Activated CD4-positive, alpha-beta T cell treated with anti-CD3 and anti-CD28 coated beads for 36 hours (primary cell): ENCODE measurements around the gene CAMTA1. TPM values are rescaled to one million over a fixed set of nuclear protein-coding genes. Genes with fewer than 3 reads are reported as not detected.
"Not testable (repeated sequence)": the region's sequence is repeated elsewhere in the genome, so short reads cannot be mapped to it uniquely, and the experiment has no call there.

ENCODE experiments used
- ATAC-seq: fragments of 200-7000 bp; cut with Tn5 transposase; one replicate; pipeline ENCODE4 v1.10.0; 2021; ENCODE audit warnings: mild to moderate bottlenecking, moderate library complexity
- CTCF ChIA-PET: fragments of 350-600 bp; sonication (Branson Sonifier 250); formaldehyde crosslinking; loops from one replicate; lab custom pipeline; 2021; ENCODE audit warnings: antibody characterized with exemption; lab: Charles Lee
- POLR2A ChIA-PET: fragments of 350-600 bp; sonication (Branson Sonifier 250); formaldehyde crosslinking; loops from one replicate; lab custom pipeline; 2021; ENCODE audit warnings: antibody characterized with exemption, inconsistent platforms; lab: Charles Lee
- DNase-seq: peaks from one replicate; pipeline ENCODE4 v3.0.0-alpha.2; 2020
- H3K27ac Mint-ChIP-seq: one replicate; pipeline ENCODE4 v1.8.0; 2021; ENCODE audit warnings: mixed read lengths
- H3K27me3 Mint-ChIP-seq: one replicate; pipeline ENCODE4 v1.8.0; 2021; ENCODE audit warnings: mixed read lengths
- H3K36me3 Mint-ChIP-seq: one replicate; pipeline ENCODE4 v1.8.0; 2021; ENCODE audit warnings: low read depth, mixed read lengths
- H3K4me1 Mint-ChIP-seq: one replicate; pipeline ENCODE4 v1.8.0; 2021; ENCODE audit warnings: mixed read lengths
- H3K4me3 Mint-ChIP-seq: one replicate; pipeline ENCODE4 v1.8.0; 2021; ENCODE audit warnings: mild to moderate bottlenecking, moderate library complexity, mixed read lengths
- H3K9me3 Mint-ChIP-seq: one replicate; pipeline ENCODE4 v1.8.0; 2021; ENCODE audit warnings: low read depth, mixed read lengths
- intact Hi-C, 2 experiments: fragments of 100-400 bp; cut with DNase I in 1 of 2; cut with micrococcal nuclease in 1 of 2; formaldehyde crosslinking; loops; one replicate each; pipeline versions ENCODE4 v1.14.2 to v1.15.1; 2022 to 2024; cut with DNase I, micrococcal nuclease
- total RNA-seq, 2 experiments: library from RNA; stranded (reverse); gene quantifications; one replicate each; pipeline ENCODE4 v1.2.3, GENCODE V29; 2021

The CAMTA1 gene
- total RNA-seq, 2 experiments from 2014 or later = 62.3 to 76.7 TPM

GRCh38 chr1:7120863-7121621 lies 335.8 kb downstream of the CAMTA1 start:
- no peak for ATAC-seq
- CTCF ChIA-PET = interaction anchor here (1.0 kb wide), 1 partner anchor 79 kb away, joined by 3 read pairs; no protein-coding TSS in a partner anchor
- intact Hi-C loops = no loop called here
- POLR2A ChIA-PET = no interaction called here
- H3K4me3 Mint-ChIP-seq = no peak overlapping the region
- H3K27ac Mint-ChIP-seq = no peak overlapping the region
- no peak for DNase-seq
- H3K9me3 Mint-ChIP-seq = peaks cover under 1% of the 10 kb centered on the region
- peaks cover 4% of the 10 kb centered on the region for H3K27me3 Mint-ChIP-seq
- no peaks in the 10 kb centered on the region for H3K36me3 Mint-ChIP-seq
- no peaks in the 10 kb centered on the region for H3K4me1 Mint-ChIP-seq

GRCh38 chr1:7121622-7121988 lies 336.4 kb downstream of the CAMTA1 start:
- Mint-ChIP-seq H3K4me3 (no peak overlapping the region), H3K27ac (no peak overlapping the region), H3K36me3 (no peaks in the 10 kb centered on the region), H3K4me1 (no peaks in the 10 kb centered on the region), H3K9me3 (no peaks in the 10 kb centered on the region), H3K27me3 (peaks cover 4% of the 10 kb centered on the region)
- ChIA-PET CTCF (interaction anchor here (1.0 kb wide), 1 partner anchor 79 kb away, joined by 3 read pairs; no protein-coding TSS in a partner anchor), POLR2A (no interaction called here)
- ATAC-seq = no peak
- intact Hi-C loops = no loop called here
- DNase-seq = no peak

- no peak for DNase-seq
- no peaks in the 10 kb centered on the region for H3K4me1 Mint-ChIP-seq
- H3K27ac Mint-ChIP-seq = no peak overlapping the region
- POLR2A ChIA-PET = no interaction called here
- intact Hi-C loops = no loop called here
- peaks cover 6% of the 10 kb centered on the region for H3K27me3 Mint-ChIP-seq
- ATAC-seq = no peak
- CTCF ChIA-PET = no interaction called here
- H3K36me3 Mint-ChIP-seq = no peaks in the 10 kb centered on the region
- no peaks in the 10 kb centered on the region for H3K9me3 Mint-ChIP-seq
- no peak overlapping the region for H3K4me3 Mint-ChIP-seq
Measured at GRCh38 chr1:7127322-7128075, 342.2 kb downstream of the CAMTA1 start.

- no peaks in the 10 kb centered on the region for H3K36me3 Mint-ChIP-seq
- intact Hi-C loops = no loop called here
- H3K9me3 Mint-ChIP-seq = no peaks in the 10 kb centered on the region
- H3K27me3 Mint-ChIP-seq = peaks cover 6% of the 10 kb centered on the region
- no peak overlapping the region for H3K27ac Mint-ChIP-seq
- H3K4me3 Mint-ChIP-seq = no peak overlapping the region
- DNase-seq = no peak
- CTCF ChIA-PET = no interaction called here
- no peaks in the 10 kb centered on the region for H3K4me1 Mint-ChIP-seq
- no peak for ATAC-seq
- POLR2A ChIA-PET = no interaction called here
Measured at GRCh38 chr1:7128293-7128692, 343.0 kb downstream of the CAMTA1 start.

- ChIA-PET CTCF (no interaction called here), POLR2A (no interaction called here)
- H3K4me1 Mint-ChIP-seq = no peaks in the 10 kb centered on the region
Measured at GRCh38 chr1:7130127-7130526, 344.9 kb downstream of the CAMTA1 start.

GRCh38 chr1:7135493-7135892 lies 350.2 kb downstream of the CAMTA1 start:
- POLR2A ChIA-PET = no interaction called here
- no peaks in the 10 kb centered on the region for H3K36me3 Mint-ChIP-seq
- H3K9me3 Mint-ChIP-seq = no peaks in the 10 kb centered on the region
- H3K27me3 Mint-ChIP-seq = peaks cover 20% of the 10 kb centered on the region
- DNase-seq = no peak
- no peak overlapping the region for H3K4me3 Mint-ChIP-seq
- no peak for ATAC-seq
- intact Hi-C loops = no loop called here
- H3K4me1 Mint-ChIP-seq = no peaks in the 10 kb centered on the region
- H3K27ac Mint-ChIP-seq = no peak overlapping the region
- CTCF ChIA-PET = no interaction called here

More at GRCh38 chr1:7130127-7130526, 344.9 kb downstream of the CAMTA1 start:
- no peak for DNase-seq
- Mint-ChIP-seq H3K4me3 (no peak overlapping the region), H3K27ac (no peak overlapping the region), H3K27me3 (peaks cover 6% of the 10 kb centered on the region), H3K9me3 (no peaks in the 10 kb centered on the region), H3K36me3 (no peaks in the 10 kb centered on the region)
- intact Hi-C loops = no loop called here
- ATAC-seq = no peak

GRCh38 chr1:7136166-7136953 lies 351.1 kb downstream of the CAMTA1 start:
- ChIA-PET CTCF (no interaction called here), POLR2A (no interaction called here)
- DNase-seq (no peak), ATAC-seq (no peak)
- H3K36me3 Mint-ChIP-seq = no peaks in the 10 kb centered on the region
- no peak overlapping the region for H3K27ac Mint-ChIP-seq
- H3K4me3 Mint-ChIP-seq = no peak overlapping the region
- peaks cover 18% of the 10 kb centered on the region for H3K27me3 Mint-ChIP-seq
- intact Hi-C loops = no loop called here
- H3K9me3 Mint-ChIP-seq = no peaks in the 10 kb centered on the region
- H3K4me1 Mint-ChIP-seq = no peaks in the 10 kb centered on the region

GRCh38 chr1:7140251-7140650 lies 355.0 kb downstream of the CAMTA1 start:
- ChIA-PET POLR2A (no interaction called here), CTCF (no interaction called here)
- intact Hi-C loops = no loop called here
- Mint-ChIP-seq H3K27ac (no peak overlapping the region), H3K27me3 (peaks cover 17% of the 10 kb centered on the region), H3K9me3 (no peaks in the 10 kb centered on the region), H3K36me3 (no peaks in the 10 kb centered on the region), H3K4me1 (no peaks in the 10 kb centered on the region), H3K4me3 (no peak overlapping the region)
- ATAC-seq (no peak), DNase-seq (no peak)

- H3K27me3 Mint-ChIP-seq = no peaks in the 10 kb centered on the region
- intact Hi-C loops = no loop called here
- H3K4me3 Mint-ChIP-seq = no peak overlapping the region
- no peaks in the 10 kb centered on the region for H3K9me3 Mint-ChIP-seq
- ATAC-seq = no peak
- ChIA-PET POLR2A (no interaction called here), CTCF (interaction anchor here (0.9 kb wide), 1 partner anchor 30 kb away, joined by 3 read pairs; no protein-coding TSS in a partner anchor)
- no peaks in the 10 kb centered on the region for H3K36me3 Mint-ChIP-seq
- no peak for DNase-seq
- no peak overlapping the region for H3K27ac Mint-ChIP-seq
- no peaks in the 10 kb centered on the region for H3K4me1 Mint-ChIP-seq
Measured at GRCh38 chr1:7145947-7146346, 360.7 kb downstream of the CAMTA1 start.

GRCh38 chr1:7146710-7147109 lies 361.5 kb downstream of the CAMTA1 start:
- CTCF ChIA-PET = no interaction called here
- ATAC-seq = no peak
- H3K9me3 Mint-ChIP-seq = no peaks in the 10 kb centered on the region
- no peak overlapping the region for H3K4me3 Mint-ChIP-seq
- intact Hi-C loops = no loop called here
- no peaks in the 10 kb centered on the region for H3K4me1 Mint-ChIP-seq
- POLR2A ChIA-PET = no interaction called here
- no peak overlapping the region for H3K27ac Mint-ChIP-seq
- no peaks in the 10 kb centered on the region for H3K27me3 Mint-ChIP-seq
- no peaks in the 10 kb centered on the region for H3K36me3 Mint-ChIP-seq
- DNase-seq = no peak

- intact Hi-C loops, H3K36me3 Mint-ChIP-seq, H3K27me3 Mint-ChIP-seq, H3K4me1 Mint-ChIP-seq, DNase-seq, CTCF ChIA-PET, ATAC-seq, H3K27ac Mint-ChIP-seq, H3K4me3 Mint-ChIP-seq, H3K9me3 Mint-ChIP-seq, POLR2A ChIA-PET: not testable (repeated sequence)
Measured at GRCh38 chr1:7147581-7148282, 362.5 kb downstream of the CAMTA1 start.
